GM12878 (cell line): Measurements from ENCODE around the gene KLF6. TPM values are rescaled to one million over a fixed set of nuclear protein-coding genes. Genes with fewer than 3 reads are reported as not detected.
A peak's percentile ranks its signal among the peaks of the same experiment; 100 is the strongest.

Experiments used
- CEBPB ChIP-seq, 2 experiments: fragments of 150-350 bp in 1 of 2; IDR thresholded peaks; 2 replicates each; pipeline ENCODE4 v1.6.1; 2012 to 2014; ENCODE audit warnings: low read depth in 2 of 2, low read length in 2 of 2, borderline replicate concordance in 1 of 2, inconsistent platforms in 1 of 2
- ESRRA ChIP-seq: IDR thresholded peaks from 2 replicates; pipeline ENCODE4 v1.6.1; 2012; ENCODE audit warnings: mild to moderate bottlenecking, low read length, improper control_type of control experiment
- ETV6 ChIP-seq, 2 experiments: fragments of 450-650 bp in 1 of 2; IDR thresholded peaks in 1 of 2; conservative IDR thresholded peaks in 1 of 2; 2 replicates each; pipeline ENCODE4 v1.6.1; 2014; ENCODE audit warnings: antibody characterized with exemption in 1 of 2, borderline replicate concordance in 1 of 2, low read depth in 1 of 2, mild to moderate bottlenecking in 1 of 2, moderate library complexity in 1 of 2
- FOXM1 ChIP-seq: IDR thresholded peaks from 2 replicates; pipeline ENCODE4 v1.6.1; 2012; ENCODE audit warnings: low read depth, mild to moderate bottlenecking, inconsistent platforms, low read length, moderate library complexity
- GABPA ChIP-seq: IDR thresholded peaks from 2 replicates; pipeline ENCODE4 v1.6.1; 2014; ENCODE audit warnings: antibody characterized with exemption, low read depth, mild to moderate bottlenecking, inconsistent platforms
- GATAD2B ChIP-seq: fragments of 450-650 bp; conservative IDR thresholded peaks from 2 replicates; pipeline ENCODE4 v1.6.1; 2017; ENCODE audit warnings: low read depth, mild to moderate bottlenecking, moderate library complexity
- IKZF1 ChIP-seq: fragments of 450-650 bp; conservative IDR thresholded peaks from 2 replicates; pipeline ENCODE4 v1.6.1; 2017; ENCODE audit warnings: antibody characterized with exemption, mild to moderate bottlenecking
- JUNB ChIP-seq: IDR thresholded peaks from 2 replicates; pipeline ENCODE4 v1.6.1; 2016; ENCODE audit warnings: antibody characterized with exemption, mild to moderate bottlenecking
- KDM1A ChIP-seq: fragments of 200-600 bp; sonication (generic); IDR thresholded peaks from 2 replicates; pipeline ENCODE4 v1.6.1; 2016; ENCODE audit warnings: borderline replicate concordance
- MEF2B ChIP-seq: fragments of 450-650 bp; IDR thresholded peaks from 2 replicates; pipeline ENCODE4 v1.6.1; 2018; ENCODE audit warnings: mild to moderate bottlenecking, moderate library complexity; ENCODE audit not compliant: partially characterized antibody, poor library complexity, severe bottlenecking
- MTA2 ChIP-seq: fragments of 450-650 bp; IDR thresholded peaks from 2 replicates; pipeline ENCODE4 v1.6.1; 2016; ENCODE audit warnings: low read depth, mild to moderate bottlenecking, moderate library complexity
- MYC ChIP-seq: IDR thresholded peaks from 2 replicates; pipeline ENCODE4 v1.6.1; 2011; ENCODE audit warnings: mild to moderate bottlenecking, low read length, moderate library complexity, inconsistent platforms; ENCODE audit not compliant: insufficient read depth, insufficient replicate concordance, insufficient read length, severe bottlenecking
- NBN ChIP-seq: fragments of 450-650 bp; IDR thresholded peaks from 2 replicates; pipeline ENCODE4 v1.6.1; 2016
- PAX8 ChIP-seq: fragments of 450-650 bp; IDR thresholded peaks from 2 replicates; pipeline ENCODE4 v1.6.1; 2017; ENCODE audit warnings: mild to moderate bottlenecking, moderate library complexity
- PML ChIP-seq: IDR thresholded peaks from 2 replicates; pipeline ENCODE4 v1.6.1; 2012; ENCODE audit warnings: low read length, inconsistent platforms
- POU2F2 ChIP-seq: IDR thresholded peaks from 3 replicates; pipeline ENCODE4 v1.6.1; 2011; ENCODE audit warnings: low read depth, mild to moderate bottlenecking, low read length, borderline replicate concordance
- RAD51 ChIP-seq: fragments of 450-650 bp; IDR thresholded peaks from 2 replicates; pipeline ENCODE4 v1.6.1; 2016; ENCODE audit warnings: moderate library complexity, mild to moderate bottlenecking, inconsistent platforms
- RB1 ChIP-seq: fragments of 450-650 bp; formaldehyde crosslinking; IDR thresholded peaks from 2 replicates; pipeline ENCODE4 v1.6.1; 2017; ENCODE audit warnings: mild to moderate bottlenecking, borderline replicate concordance
- RBBP5 ChIP-seq: fragments of 200-600 bp; sonication (generic); conservative IDR thresholded peaks from 2 replicates; pipeline ENCODE4 v1.6.1; 2016
- RFX5 ChIP-seq: IDR thresholded peaks from 2 replicates; pipeline ENCODE4 v1.6.1; 2011; ENCODE audit warnings: low read depth, low read length, improper control_type of control experiment
- SIX5 ChIP-seq: IDR thresholded peaks from 2 replicates; pipeline ENCODE4 v1.6.1; 2011; ENCODE audit warnings: mild to moderate bottlenecking, low read depth, low read length, moderate library complexity; ENCODE audit not compliant: severe bottlenecking
- SREBF2 ChIP-seq: IDR thresholded peaks from 2 replicates; pipeline ENCODE4 v1.6.1; 2012; ENCODE audit warnings: mild to moderate bottlenecking, low read length
- TAF1 ChIP-seq: IDR thresholded peaks from 2 replicates; pipeline ENCODE4 v1.6.1; 2011; ENCODE audit warnings: mild to moderate bottlenecking, low read depth, low read length, borderline replicate concordance
- TARDBP ChIP-seq: IDR thresholded peaks from 2 replicates; pipeline ENCODE4 v1.6.1; 2016; ENCODE audit warnings: borderline replicate concordance
- TCF3 ChIP-seq: IDR thresholded peaks from 2 replicates; pipeline ENCODE4 v1.6.1; 2012; ENCODE audit warnings: low read depth, mild to moderate bottlenecking, low read length, borderline replicate concordance; ENCODE audit not compliant: insufficient read depth
- ZNF207 ChIP-seq: fragments of 450-650 bp; IDR thresholded peaks from 2 replicates; pipeline ENCODE4 v1.6.1; 2014; ENCODE audit warnings: antibody characterized with exemption, mild to moderate bottlenecking, borderline replicate concordance
- ZNF24 ChIP-seq: fragments of 450-650 bp; IDR thresholded peaks from 2 replicates; pipeline ENCODE4 v1.6.1; 2017; ENCODE audit warnings: antibody characterized with exemption, mild to moderate bottlenecking
- ZNF622 ChIP-seq: fragments of 450-650 bp; IDR thresholded peaks from 2 replicates; pipeline ENCODE4 v1.6.1; 2017; ENCODE audit warnings: mild to moderate bottlenecking, inconsistent platforms
- polyA plus RNA-seq, 11 experiments: library from polyadenylated mRNA; depleted of rRNA in 4 of 11; unstranded in 6 of 11; stranded (reverse) in 5 of 11; fragments of >200 nt; fragmentation: Nextera tagmentation in 4 of 11; fragmentation: Illumina TruSeq in 1 of 11; extraction: Ambion mirVana in 4 of 11; extraction: Trizol in 1 of 11; gene quantifications; 1 replicate in 1 of 11; 2 replicates in 10 of 11; pipeline versions ENCODE4 v1.2.1 to v1.2.3, GENCODE V29; 2011 to 2016; ENCODE audit warnings: inconsistent platforms in 2 of 11, missing spikeins in 2 of 11, low read depth in 1 of 11
- total RNA-seq, 4 experiments: library from RNA; depleted of rRNA in 3 of 4; stranded (reverse); fragments of >200 nt in 3 of 4; fragmentation: Illumina TruSeq in 1 of 4; extraction: Trizol in 1 of 4; gene quantifications; 2 replicates each; pipeline versions ENCODE4 v1.2.1 to v1.2.3, GENCODE V29; 2013 to 2021
- TF ChIP-seq, protein P1 (sequence below): IDR thresholded peaks from 2 replicates; pipeline ENCODE4 v1.6.1; 2011; ENCODE audit warnings: low read depth, low read length, improper control_type of control experiment, borderline replicate concordance
- TF ChIP-seq, protein P2 (sequence below): IDR thresholded peaks from 2 replicates; pipeline ENCODE4 v1.6.1; 2011; ENCODE audit warnings: mild to moderate bottlenecking, low read depth, low read length, moderate library complexity; ENCODE audit not compliant: insufficient replicate concordance
- TF ChIP-seq, protein P3 (sequence below): IDR thresholded peaks from 2 replicates; pipeline ENCODE4 v1.6.1; 2012; ENCODE audit warnings: low read depth, low read length, improper control_type of control experiment

The KLF6 gene
- total and polyA plus RNA-seq, 10 of the 15 experiments (the other 5 are each of a cell fraction or from before 2014, with no cell fraction given), result 7.4 to 54.1 (median 23.5) TPM

DNA sequence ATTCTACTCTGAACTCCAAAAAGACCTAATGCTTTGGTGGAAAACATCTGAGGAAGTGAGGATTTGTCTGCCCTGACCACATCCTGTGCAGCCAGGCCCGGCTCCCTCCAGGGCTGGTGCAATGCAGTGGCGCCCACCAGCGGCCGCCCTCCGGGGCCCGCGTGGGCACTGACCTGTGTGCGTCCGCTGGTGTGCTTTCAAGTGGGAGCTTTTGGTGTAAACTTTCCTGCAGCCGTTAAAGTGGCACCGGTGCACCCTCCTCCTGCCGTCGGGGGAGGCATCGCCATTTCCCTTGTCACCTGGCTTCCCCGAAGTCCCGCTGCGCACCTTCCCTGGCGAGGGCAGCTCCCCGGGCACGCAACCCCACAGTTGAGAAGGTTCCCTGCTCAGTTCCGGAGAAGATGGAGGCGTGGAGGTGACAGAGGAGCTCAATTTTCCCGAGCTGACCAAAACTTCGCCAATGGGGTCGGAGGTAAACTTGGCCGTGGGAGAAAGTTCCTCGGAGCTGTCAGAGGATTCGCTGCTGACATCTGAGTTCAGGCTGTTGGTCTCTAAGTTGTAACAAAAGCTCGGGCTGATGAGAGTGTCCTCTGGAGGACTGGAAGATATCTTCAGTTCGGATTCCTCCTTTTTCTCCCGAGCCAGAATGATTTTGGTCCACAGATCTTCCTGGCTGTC lies 3.4 kb downstream of the KLF6 start (continued):
- TF ChIP-seq, protein P1, sequence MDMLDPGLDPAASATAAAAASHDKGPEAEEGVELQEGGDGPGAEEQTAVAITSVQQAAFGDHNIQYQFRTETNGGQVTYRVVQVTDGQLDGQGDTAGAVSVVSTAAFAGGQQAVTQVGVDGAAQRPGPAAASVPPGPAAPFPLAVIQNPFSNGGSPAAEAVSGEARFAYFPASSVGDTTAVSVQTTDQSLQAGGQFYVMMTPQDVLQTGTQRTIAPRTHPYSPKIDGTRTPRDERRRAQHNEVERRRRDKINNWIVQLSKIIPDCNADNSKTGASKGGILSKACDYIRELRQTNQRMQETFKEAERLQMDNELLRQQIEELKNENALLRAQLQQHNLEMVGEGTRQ, result no peak
- TF ChIP-seq RBBP5 (no peak), TAF1 (no peak), GABPA (no peak), PAX8 (no peak), ZNF622 (no peak), CEBPB (IDR thresholded peaks at IDR 0.05; ENCODE audit: borderline replicate concordance in 1 of 2, low read depth in 2 of 2, low read length in 2 of 2) (no peak), JUNB (no peak), GATAD2B (0 out of 2 replicates have a peak, but pooled peaks have one; percentile 38), ETV6 (conservative IDR thresholded peaks at IDR 0.05 in 1 of 2, IDR thresholded peaks at IDR 0.05 in 1 of 2; ENCODE audit: borderline replicate concordance in 1 of 2, low read depth in 1 of 2) (no peak), SIX5 (no peak), IKZF1 (peak; percentile 73), KDM1A (no peak), FOXM1 (0 out of 2 replicates have a peak, but pooled peaks have one; percentile 5), ZNF24 (no peak; the same call in 1 of the 2 replicates), NBN (no peak; the same call in 1 of the 2 replicates), MYC (no peak), TARDBP (no peak), MEF2B (peak; percentile 21), TCF3 (no peak), RFX5 (no peak), RB1 (peak; percentile 75; the same call in 1 of the 2 replicates), SREBF2 (no peak), RAD51 (no peak), PML (no peak), ESRRA (0 out of 2 replicates have a peak, but pooled peaks have one; percentile 5), ZNF207 (0 out of 2 replicates have a peak, but pooled peaks have one; percentile 65), POU2F2 (peak; percentile 61; the same call in 1 of the 3 replicates), MTA2 (no peak; the same call in 1 of the 2 replicates)
- TF ChIP-seq, protein P2, sequence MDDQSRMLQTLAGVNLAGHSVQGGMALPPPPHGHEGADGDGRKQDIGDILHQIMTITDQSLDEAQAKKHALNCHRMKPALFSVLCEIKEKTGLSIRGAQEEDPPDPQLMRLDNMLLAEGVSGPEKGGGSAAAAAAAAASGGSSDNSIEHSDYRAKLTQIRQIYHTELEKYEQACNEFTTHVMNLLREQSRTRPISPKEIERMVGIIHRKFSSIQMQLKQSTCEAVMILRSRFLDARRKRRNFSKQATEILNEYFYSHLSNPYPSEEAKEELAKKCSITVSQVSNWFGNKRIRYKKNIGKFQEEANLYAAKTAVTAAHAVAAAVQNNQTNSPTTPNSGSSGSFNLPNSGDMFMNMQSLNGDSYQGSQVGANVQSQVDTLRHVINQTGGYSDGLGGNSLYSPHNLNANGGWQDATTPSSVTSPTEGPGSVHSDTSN, result no peak
- TF ChIP-seq, protein P3, sequence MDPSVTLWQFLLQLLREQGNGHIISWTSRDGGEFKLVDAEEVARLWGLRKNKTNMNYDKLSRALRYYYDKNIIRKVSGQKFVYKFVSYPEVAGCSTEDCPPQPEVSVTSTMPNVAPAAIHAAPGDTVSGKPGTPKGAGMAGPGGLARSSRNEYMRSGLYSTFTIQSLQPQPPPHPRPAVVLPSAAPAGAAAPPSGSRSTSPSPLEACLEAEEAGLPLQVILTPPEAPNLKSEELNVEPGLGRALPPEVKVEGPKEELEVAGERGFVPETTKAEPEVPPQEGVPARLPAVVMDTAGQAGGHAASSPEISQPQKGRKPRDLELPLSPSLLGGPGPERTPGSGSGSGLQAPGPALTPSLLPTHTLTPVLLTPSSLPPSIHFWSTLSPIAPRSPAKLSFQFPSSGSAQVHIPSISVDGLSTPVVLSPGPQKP, result no peak
